Fibroblast of mammary gland (primary cell): ENCODE data around the gene TBC1D32.
"Not testable (repeated sequence)": the region's sequence is repeated elsewhere in the genome, so short reads cannot be mapped to it uniquely, and the experiment has no call there.

Experiments used
- DNase-seq: peaks from one replicate; pipeline ENCODE4 v3.0.0-alpha.2; 2010; ENCODE audit warnings: low read depth
- H3K4me3 ChIP-seq: 2 replicates; pipeline ENCODE4 v1.5.1; 2011; ENCODE audit warnings: low read depth, mild to moderate bottlenecking, low read length, moderate library complexity; ENCODE audit not compliant: control insufficient read depth
- TF ChIP-seq, protein P1 (sequence below): conservative IDR thresholded peaks from 2 replicates; pipeline ENCODE4 v1.5.1; 2011; ENCODE audit warnings: low read depth, low read length, inconsistent platforms; ENCODE audit not compliant: control insufficient read depth, insufficient read depth

The TBC1D32 gene

DNA sequence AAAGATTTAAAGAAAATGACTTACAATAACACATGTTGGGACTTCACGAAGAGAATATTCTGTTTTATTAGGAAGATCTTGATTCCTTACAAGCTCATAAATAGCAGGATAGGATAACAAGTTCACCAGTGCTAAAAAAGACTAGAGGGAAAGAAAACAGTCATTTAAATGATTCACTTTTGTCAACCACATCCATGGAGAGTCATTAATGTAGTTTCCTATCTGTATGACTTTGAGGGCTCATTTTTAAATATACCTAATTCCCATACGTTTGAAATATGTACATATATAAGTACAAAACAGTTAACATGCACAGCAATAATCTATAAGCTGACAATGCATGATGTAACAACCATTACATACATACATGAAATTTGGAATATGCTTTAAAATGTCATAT is 111.1 kb downstream of the TBC1D32 start:
- TF ChIP-seq, protein P1, sequence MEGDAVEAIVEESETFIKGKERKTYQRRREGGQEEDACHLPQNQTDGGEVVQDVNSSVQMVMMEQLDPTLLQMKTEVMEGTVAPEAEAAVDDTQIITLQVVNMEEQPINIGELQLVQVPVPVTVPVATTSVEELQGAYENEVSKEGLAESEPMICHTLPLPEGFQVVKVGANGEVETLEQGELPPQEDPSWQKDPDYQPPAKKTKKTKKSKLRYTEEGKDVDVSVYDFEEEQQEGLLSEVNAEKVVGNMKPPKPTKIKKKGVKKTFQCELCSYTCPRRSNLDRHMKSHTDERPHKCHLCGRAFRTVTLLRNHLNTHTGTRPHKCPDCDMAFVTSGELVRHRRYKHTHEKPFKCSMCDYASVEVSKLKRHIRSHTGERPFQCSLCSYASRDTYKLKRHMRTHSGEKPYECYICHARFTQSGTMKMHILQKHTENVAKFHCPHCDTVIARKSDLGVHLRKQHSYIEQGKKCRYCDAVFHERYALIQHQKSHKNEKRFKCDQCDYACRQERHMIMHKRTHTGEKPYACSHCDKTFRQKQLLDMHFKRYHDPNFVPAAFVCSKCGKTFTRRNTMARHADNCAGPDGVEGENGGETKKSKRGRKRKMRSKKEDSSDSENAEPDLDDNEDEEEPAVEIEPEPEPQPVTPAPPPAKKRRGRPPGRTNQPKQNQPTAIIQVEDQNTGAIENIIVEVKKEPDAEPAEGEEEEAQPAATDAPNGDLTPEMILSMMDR, result no peak
- DNase-seq, result no peak
- no peak overlapping the region for H3K4me3 ChIP-seq

DNA sequence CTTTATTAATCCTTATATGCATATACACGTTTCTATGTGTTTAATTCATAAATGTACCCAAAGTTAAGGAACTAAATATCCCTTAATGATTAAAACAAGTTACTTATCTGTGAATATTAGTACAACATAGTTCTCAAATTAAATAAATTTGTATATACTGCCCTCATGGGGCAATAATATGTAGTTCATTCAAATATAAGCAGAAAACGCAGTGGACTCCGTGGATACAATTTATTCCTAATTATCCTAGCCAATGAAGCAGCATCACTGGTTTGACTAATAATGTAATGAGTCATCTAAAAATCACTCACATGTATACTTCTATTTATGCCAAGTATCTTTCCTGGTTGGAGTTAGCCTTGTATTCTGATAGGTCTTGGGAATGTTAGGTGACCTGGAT is 111.6 kb downstream of the TBC1D32 start:
- DNase-seq, result peak; percentile 86
- TF ChIP-seq, protein P1, result peak; percentile 26
- H3K4me3 ChIP-seq, result no peak overlapping the region

DNA sequence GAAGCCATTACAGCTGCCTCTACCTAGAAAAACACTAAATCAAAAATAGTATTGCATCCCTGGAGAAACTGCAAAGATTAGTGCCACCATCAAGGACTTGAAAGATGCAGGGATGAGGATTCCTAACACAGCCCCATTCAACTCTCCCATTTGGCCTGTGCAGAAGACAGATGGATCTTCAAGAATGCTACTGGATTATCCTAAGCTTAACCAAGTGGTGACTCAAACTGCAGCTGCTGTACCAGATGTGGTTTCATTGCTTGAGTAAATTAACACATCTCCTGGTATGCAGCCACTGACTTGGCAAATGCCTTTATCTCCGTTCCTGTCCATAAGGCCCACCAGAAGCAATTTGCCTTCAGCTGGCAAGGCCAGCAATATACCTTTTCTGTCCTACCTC is 117.4 kb downstream of the TBC1D32 start:
- H3K4me3 ChIP-seq, result no peak overlapping the region
- TF ChIP-seq, protein P1, result no peak
- DNase-seq, result peak; percentile 67

DNA sequence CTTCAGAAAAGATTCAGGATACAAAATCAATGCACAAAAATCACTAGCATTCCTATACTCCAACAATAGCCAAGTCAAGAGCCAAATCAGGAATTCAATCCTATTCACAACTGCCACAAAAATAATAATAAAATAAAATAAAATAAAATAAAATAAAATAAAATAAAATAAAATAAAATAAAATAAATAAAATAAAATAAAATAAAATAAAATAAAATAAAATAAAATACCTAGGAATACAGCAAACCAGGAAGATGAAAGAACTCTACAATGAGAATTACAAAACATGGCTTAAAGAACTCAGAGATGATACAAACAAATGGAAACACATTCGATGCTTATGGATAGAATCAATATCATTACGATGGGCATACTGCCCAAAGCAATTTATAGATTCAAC is 120.9 kb downstream of the TBC1D32 start:
- H3K4me3 ChIP-seq, DNase-seq: not testable (repeated sequence)

DNA sequence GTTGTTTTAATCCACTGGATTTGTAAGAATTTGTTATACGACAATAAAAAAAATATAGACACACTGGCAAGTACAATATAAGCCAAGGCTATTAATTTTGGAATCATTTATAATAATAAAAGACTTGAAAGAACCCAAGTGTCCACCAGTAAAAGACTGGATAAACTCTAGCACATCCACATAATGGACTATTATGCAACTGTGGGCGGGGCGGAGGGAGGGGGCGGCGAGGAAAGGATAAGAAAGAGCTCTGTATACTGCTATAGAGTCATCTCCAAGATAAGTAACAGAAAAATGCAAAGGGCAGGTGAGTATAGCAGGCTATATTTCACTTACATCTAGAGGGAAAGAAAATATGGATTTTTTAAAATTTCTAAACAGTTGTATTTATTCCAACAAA is 123.3 kb downstream of the TBC1D32 start:
- TF ChIP-seq, protein P1, result no peak
- no peak for DNase-seq
- H3K4me3 ChIP-seq, result no peak overlapping the region

DNA sequence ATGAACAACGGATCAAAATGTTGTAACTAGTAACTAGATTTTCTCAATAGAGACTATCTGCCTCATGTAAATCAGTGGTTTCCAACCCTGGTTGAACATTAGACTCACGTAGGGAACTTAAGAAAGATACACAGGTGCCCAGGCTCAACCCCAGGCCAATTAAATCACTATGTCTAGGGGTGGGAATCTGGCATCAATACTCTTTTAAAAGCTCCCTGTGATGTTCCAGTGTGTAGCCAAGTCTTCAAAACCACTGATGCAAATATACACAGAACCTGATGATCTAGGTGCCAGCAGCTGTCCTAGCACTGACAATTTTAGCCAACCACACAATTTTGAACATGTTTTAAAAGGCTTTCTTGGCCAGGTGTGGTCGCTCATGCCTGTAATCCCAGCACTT is 128.7 kb downstream of the TBC1D32 start:
- no peak overlapping the region for H3K4me3 ChIP-seq
- DNase-seq, result no peak
- TF ChIP-seq, protein P1, result no peak

DNA sequence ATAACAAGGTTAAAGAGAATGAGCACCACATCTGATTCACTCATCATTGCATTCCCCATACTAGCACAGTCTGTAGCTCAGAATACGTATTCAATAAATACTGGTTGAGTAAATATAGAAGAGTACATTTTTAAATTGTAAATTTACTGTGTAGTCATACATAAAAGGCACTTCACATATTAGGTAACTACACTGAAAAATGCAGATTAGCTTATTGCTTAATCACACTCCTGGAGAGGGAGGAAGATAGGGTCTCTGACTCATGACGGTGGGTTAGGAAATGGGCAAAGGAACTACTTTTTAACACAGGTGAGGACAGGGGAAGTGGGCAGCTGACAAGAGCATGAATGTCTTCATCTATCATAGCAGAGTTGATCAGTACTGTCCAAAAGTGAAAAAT is 133.2 kb downstream of the TBC1D32 start:
- TF ChIP-seq, protein P1, result no peak
- H3K4me3 ChIP-seq, result no peak overlapping the region
- no peak for DNase-seq

DNA sequence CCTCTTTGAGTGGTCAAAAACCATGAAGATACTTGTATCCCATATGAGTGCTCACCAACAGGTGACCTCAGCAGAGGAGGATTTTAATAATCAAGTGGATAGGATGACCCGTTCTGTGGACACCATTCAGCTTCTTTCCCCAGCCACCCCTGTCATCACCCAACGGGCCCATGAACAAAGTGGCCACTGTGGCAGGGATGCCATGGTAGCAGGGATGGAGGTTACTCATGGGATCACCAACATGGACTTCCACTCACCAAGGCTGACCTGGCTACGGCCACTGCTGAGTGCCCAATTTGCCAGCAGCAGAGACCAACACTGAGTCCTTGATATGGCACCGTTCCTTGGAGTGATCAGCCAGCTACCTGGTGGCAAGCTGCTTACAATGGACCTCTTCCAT is 138.2 kb downstream of the TBC1D32 start:
- not testable (repeated sequence) for DNase-seq, H3K4me3 ChIP-seq
